ENCODE results near the gene CCDC187. TPM values are rescaled to one million over a fixed set of nuclear protein-coding genes. Genes with fewer than 3 reads are reported as not detected.

CCDC187 gene
- total and polyA plus RNA-seq, 2 of the 8 experiments (the other 6 are each of a cell fraction or from before 2014, with no cell fraction given) = 0.02 TPM; not detected in 1

DNA sequence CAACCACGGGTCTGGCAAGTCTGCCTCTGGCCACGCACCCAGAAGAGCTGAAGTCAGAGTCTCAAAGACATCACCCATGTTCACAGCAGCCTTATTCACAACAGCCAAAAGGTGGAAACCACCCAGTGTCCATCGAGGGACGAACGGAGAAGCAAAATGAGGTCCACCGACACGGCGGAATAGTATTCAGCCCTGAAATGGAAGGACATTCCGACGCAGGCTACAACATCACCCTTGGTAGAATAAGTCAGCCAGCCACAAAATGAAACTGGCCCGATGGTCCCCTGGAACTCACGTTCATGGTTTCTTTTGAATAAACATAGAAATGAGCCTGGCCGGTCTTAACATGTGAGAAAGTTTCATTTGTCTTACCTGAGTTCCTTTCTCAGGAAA is 16.9 kb downstream of the CCDC187 start (continued):
- TF ChIP-seq, protein P1, sequence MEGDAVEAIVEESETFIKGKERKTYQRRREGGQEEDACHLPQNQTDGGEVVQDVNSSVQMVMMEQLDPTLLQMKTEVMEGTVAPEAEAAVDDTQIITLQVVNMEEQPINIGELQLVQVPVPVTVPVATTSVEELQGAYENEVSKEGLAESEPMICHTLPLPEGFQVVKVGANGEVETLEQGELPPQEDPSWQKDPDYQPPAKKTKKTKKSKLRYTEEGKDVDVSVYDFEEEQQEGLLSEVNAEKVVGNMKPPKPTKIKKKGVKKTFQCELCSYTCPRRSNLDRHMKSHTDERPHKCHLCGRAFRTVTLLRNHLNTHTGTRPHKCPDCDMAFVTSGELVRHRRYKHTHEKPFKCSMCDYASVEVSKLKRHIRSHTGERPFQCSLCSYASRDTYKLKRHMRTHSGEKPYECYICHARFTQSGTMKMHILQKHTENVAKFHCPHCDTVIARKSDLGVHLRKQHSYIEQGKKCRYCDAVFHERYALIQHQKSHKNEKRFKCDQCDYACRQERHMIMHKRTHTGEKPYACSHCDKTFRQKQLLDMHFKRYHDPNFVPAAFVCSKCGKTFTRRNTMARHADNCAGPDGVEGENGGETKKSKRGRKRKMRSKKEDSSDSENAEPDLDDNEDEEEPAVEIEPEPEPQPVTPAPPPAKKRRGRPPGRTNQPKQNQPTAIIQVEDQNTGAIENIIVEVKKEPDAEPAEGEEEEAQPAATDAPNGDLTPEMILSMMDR (IDR thresholded peaks at IDR 0.05; ENCODE audit: control extremely low read depth in 1 of 3, insufficient read depth in 1 of 3, low read depth in 1 of 3, low read length in 3 of 3) = no peak
- TF ChIP-seq SAP30 (IDR thresholded peaks at IDR 0.05; ENCODE audit: insufficient read depth, insufficient replicate concordance, low read length) (no peak), NRF1 (IDR thresholded peaks at IDR 0.05; ENCODE audit: low read depth, low read length) (no peak), BRCA1 (IDR thresholded peaks at IDR 0.05; ENCODE audit: low read depth, low read length) (no peak), CHD1 (IDR thresholded peaks at IDR 0.05; ENCODE audit: low read depth, low read length) (no peak), RNF2 (IDR thresholded peaks at IDR 0.05; ENCODE audit: borderline replicate concordance, low read depth, low read length, missing control alignments, poor library complexity, severe bottlenecking) (no peak), POLR2A (IDR thresholded peaks at IDR 0.05; ENCODE audit: control extremely low read depth in 1 of 2, low read depth in 2 of 2, low read length in 2 of 2) (no peak)
- TF ChIP-seq, protein P2, sequence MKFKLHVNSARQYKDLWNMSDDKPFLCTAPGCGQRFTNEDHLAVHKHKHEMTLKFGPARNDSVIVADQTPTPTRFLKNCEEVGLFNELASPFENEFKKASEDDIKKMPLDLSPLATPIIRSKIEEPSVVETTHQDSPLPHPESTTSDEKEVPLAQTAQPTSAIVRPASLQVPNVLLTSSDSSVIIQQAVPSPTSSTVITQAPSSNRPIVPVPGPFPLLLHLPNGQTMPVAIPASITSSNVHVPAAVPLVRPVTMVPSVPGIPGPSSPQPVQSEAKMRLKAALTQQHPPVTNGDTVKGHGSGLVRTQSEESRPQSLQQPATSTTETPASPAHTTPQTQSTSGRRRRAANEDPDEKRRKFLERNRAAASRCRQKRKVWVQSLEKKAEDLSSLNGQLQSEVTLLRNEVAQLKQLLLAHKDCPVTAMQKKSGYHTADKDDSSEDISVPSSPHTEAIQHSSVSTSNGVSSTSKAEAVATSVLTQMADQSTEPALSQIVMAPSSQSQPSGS (IDR thresholded peaks at IDR 0.05; ENCODE audit: low read length) = no peak
